Middle frontal gyrus (tissue), 1 donor: Measurements from ENCODE around the gene PCDH15.
A peak's percentile ranks its signal among the peaks of the same experiment; 100 is the strongest.

Source experiments
- DNase-seq: peaks from one replicate; pipeline ENCODE4 v3.0.0-alpha.2; 2015; ENCODE audit warnings: low spot score; ENCODE audit errors: extremely low spot score

PCDH15 gene

DNA sequence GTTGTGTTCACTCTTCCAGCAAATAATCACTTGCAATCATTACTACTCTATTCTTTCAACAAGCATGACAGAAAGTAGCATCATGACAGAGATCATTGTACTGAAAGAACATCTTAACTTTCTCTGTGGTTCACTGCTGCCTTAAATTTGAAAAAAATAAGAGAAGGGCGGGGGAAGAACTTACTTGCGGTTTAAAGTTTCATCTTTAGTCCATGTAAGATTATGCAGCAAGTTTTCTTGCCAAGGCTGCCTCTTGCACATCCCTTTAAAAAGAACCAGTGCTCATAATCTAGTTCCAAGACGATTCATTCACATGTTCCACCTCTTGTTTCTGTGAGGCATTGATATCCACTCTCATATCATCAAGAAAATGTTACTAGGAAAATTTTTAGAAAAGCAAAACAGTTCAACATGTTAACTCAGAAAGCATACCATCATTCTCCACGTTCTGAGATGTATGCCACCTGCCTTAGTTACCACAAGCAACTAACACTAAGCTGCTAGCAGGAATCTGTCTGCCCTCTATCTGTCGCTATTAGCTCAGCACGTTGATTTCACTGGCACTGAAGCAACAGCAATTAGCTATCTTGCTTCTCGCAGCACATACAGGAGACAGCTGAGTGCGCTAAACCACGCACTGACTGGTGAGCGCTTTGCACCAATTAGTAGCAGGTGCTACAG is at the start of gene PCDH15:
TSS of gene PCDH15 (minus strand) at position 491 of the 681 bp plus-strand sequence. CDS start 136,969 bp downstream, outside the sequence.
- DNase-seq, result peak; percentile 32

DNA sequence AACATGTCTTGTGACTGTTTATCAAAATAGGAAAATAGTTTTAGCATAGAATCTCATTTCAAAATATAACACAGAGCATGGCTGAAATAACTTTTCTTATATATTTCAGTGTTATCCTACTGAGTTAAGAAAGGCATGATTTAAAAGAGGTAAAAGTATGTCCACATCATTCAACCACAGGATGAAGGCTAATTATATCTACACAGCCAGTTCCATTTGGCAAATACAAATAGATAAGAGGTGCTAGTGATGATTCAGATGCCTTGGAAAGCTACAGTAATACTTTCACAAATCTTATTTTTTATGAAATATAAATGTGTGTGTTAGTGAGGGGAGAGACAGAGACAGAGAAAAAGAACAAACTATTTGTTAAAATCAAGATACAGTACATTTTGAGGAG is 42.9 kb upstream of the PCDH15 start:
- DNase-seq, result no peak

DNA sequence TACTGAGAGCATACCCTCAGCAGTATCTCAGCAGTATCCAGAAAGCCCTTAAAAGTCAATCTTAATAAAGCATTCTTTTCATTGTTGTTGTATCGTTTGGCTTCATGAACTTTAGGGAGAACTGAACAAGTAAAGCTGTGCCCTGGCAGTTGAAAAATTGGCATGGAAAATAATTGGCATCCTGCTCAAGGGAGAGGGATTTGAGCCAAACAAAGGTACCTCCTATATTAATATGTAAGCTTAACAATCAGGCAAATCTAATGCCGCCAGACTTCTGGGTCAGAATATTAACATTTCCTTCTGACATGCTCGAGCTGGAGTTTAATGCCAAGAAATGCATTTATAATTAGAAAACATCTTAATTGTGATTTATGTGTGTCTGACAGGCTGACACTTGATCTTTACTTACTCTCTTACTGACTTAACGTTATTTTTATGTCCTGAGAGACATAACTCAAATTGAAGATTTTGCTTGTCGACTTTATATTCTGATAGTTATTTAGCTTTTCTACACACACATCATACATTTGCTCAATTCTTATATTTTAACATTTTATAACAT is 42.1 kb upstream of the PCDH15 start:
- no peak for DNase-seq

DNA sequence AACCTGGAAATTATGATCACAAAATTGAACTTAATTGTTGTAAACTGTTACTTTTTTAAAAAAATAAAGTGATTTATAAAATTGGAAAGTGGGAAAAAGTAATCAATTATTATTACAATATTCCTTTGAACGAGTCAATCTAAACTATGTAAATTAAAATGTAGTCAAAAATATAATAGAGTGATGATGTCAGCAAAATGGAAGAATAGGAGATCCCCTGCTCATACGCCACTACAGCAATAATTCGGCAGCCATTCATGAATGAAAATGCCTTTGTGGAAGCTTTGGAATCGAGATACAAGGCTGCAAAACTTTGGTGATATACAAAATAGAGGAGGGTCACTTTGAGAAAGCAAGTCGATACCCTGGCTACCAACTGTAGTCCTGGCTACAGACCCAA is 36.4 kb upstream of the PCDH15 start:
- DNase-seq, result no peak

DNA sequence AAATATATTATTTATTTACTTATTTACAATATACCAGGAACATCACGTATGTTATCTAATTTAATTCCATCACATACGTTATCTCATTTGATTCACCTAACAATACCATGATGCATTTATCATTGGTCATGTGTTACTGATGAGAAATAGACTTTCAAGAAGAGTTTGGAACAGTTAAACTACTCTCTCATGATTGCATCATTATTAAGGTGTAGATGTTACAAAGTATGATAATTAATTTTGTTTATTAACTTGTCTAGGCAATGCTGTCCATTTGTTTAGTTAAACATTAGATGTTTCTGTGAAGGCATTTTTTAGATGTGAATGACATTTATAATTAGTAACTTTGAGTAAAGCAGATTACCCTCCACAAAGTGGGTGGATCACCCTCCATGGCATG is 32.0 kb upstream of the PCDH15 start:
- DNase-seq, result no peak

DNA sequence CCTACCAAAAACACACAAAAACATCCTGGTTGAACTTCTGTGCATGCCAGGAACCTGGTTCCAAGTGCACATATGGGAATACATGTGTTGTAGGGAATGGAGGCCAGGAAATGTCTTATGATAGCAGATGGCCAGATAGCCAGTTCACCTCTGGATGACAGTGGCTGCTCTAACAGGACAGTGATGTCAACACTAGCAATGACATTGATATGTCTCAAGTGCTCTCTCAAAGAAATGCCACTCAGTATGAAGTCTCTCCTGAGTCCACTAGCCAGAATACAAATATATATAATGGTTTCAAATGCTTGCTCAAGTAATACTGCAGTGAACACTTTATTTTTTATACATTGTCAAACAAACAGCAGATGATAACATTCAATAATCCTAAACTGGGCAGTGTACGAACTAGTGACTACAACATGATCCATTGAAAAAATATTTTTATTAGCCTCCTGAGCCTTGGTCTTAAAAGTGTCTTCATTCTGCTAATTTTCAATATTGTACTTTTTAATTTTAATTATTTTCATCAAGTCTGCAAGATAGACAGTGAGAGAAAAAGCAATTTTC is 26.0 kb upstream of the PCDH15 start:
- DNase-seq, result no peak

DNA sequence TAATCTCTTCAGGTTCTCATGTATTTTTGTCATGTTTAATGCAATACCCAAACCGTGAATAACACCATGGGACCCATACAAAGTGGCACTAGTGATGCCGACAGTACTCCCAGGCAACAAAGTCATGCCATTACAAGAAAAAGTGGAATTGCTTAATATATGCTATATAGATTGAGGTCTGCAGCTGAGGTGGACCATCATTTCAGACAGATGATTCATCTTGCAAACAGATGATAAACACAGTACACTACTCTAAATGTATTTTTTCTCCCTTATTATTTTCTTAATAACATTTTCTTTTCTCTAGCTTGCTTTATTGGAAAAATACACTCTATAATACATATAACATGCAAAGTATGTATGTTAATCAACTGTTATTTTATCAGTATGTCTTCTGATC is 14.6 kb upstream of the PCDH15 start:
- no peak for DNase-seq

DNA sequence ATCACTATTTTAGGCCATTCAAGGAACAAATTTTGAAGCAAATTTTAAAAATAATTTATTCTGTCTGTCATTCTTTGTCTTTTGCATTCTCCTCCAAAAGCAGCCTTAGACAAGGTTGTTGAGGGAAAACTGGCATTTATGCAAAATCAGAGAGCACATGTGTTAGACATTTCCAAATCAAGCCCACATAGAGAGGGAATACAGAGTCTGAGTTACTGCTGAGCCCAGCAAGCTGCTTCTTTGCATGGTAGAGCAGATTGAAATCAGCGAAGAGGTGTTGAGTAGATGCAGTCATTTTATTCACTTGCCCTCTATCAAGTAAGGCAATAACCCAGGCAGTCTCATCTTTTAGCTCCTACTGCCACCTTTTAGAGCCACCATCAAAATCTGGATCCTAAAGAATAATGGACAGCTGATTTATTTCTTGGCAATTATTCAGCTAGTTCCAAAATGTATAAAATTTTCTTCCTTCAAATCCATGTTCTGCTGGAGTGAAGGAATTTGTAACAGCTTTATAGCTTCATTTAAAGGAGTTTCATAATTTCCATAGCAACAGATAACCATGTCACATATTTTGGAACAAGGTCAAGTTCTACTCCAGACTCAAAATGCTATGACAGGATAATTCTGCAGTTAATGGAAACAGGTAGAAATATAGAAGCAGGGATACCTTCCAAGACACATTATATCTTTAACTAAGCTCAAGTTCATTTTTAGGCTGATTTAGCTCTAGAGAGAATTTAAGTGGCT is 7.3 kb upstream of the PCDH15 start:
- DNase-seq, result no peak

DNA sequence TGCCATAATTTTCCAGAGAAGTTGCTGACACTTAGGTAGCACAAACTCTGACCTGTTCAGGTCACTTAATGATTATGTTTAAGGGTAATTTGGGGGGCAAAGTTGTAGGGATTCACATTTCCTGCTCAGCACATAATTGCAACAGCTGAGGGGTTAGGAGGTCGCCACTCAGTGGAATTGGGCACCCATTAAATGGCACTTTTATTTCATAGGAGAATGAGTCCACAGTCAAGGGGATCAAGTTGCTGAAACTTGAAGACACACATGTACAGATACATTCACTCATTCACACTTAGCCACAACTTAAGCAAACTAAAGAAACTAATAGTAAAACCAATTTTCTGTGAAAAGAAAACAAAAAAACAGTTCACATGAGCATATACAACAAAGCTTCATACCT is 1.5 kb downstream of the PCDH15 start:
- DNase-seq, result no peak

DNA sequence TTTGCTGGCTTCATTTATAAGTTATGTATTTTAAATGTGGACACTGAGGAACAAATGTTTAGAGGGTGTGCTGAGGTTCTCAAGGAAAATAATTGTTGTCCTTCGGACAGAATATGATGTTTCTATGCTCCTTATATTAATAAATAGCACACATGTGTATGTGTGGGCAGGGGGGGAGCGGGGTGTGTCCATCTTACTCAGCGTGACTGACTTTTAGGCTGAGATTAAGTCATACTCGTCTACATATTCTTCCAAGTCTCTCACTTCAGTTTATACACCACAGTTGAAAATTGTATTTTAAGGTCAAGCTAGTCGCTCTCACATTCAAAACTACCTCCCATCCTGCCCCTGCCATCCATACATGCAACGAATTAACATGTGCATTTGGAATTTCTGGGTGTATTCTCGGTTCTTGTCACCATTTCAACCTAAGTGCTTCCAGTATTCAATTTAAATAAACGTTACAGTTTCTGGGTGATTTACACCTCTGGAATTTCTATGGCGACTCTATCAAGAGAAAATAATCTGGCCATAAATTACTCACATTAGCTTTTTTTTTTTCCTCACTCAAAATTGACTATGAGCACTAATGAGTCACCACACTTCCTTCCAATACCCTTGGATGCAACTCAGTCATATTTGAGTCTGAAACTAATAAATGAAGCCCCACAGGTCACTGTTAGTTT is 3.3 kb downstream of the PCDH15 start:
- DNase-seq, result no peak

DNA sequence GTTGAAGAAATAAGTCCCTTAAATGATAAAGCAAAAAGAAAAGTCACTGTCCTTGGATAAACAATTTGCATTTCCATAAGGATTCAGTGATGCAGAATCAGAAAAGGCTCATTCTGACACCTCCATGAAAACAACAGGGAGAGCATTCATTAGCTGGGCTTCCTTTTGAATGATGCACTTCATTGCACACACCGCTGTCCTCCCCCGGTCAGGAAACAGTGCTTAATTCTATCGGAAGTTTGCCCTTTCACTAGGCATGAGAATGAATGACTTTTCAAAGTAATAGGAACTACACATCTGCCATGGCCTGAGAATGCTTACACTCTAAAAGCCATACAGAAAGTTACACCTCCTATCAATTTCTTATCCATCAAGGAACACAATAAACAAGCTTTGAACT is 4.2 kb downstream of the PCDH15 start:
- DNase-seq, result no peak

DNA sequence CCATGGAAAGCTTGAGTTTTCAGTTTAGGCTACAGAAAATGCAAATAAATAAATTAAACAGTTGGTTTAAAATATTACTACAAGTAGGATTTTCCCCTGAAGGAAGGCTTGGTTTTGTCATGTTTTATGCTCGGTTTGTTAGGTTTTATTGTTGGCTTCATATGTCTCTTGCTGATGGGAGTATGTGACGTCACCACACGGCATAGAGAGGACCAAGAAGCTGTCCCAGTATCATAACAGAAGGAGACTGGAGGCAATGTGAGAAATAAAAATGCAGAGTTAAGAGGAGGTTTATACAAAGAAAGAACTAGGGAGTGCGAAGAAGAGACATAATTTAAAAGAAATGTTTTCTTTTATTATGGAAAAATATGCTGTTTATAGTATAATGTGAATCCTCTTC is 24.4 kb downstream of the PCDH15 start:
- no peak for DNase-seq

DNA sequence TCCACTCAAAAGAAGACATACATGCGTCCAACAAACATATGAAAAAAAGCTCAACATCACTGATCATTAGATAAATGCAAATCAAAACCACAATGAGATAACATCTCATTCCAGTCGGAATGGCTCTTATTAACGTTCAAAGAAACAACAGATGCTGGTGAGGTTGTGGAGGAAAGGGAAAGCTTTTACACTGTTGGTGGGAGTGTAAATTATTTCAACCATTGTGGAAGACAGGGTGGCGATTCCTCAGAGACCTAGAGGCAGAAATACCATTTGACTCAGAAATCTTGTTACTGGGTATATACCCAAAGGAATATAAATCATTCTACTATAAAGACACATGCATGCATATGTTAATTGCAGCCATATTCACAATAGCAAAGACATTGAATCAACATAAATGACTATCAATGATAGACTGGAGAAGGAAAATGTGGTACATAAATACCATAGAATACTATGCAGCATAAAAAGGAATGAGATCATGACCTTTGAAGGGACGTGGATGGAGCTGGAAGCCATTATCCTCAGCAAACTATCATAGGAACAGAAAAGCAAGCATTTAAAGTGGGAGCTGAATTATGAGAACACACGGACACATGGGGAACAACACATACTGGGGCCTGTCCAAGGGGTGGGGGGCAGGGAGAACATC is 28.4 kb downstream of the PCDH15 start:
- DNase-seq, result no peak

DNA sequence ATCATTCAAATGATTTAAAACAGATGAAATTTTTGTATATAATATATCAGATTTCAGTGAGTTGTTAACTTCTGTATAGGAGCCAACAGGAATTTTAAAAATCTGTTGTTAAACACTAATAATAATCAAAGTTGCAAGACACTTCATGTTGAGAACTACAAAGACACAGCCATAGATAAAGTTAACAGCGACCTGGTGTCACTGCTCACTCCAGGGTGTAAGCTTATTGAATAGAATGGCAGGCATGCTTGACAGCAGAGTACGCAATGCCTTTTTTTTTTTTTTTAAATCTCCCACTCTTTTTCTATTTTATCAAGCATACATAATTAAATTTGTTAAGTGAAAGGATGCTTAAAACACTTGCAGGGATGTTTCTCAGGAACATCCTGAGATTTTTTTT is 32.0 kb downstream of the PCDH15 start:
- no peak for DNase-seq

DNA sequence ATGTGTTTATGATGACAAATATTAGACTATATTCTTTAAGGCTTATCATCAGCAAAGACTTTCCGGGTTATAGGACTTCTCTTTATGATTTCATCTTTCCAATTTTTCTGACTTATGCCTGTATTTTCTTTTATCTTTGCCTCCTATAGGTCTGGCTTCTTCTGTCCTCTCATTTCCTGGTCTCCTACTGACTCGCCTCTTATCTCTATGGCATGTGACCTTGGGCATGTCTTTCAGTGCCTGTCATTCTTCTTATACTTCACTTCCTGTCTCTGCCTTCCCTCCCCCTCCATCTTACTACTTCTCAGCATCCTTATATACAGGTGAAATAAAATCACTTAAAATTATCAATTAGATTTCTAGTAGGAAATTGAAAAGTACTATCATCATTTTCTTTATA is 42.2 kb downstream of the PCDH15 start:
- no peak for DNase-seq

DNA sequence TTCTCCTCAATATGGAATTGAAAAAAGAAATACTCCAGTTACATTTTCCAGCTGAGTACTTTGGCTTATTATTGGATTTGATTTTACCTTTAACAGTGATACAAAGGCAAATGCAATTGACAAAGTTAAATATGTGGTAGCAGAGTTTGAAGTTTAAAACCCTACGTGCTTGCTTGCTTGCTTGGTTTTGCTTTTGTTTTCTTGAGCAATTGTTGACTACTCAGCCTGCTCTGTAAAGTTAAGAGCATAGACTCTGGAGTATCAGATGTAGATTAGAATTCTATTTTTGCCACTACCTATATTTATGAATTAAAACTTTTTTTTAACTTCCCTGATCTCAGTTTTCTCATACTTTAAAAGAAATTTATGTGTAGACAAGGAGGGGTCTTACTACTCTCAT is 51.4 kb downstream of the PCDH15 start:
- no peak for DNase-seq

DNA sequence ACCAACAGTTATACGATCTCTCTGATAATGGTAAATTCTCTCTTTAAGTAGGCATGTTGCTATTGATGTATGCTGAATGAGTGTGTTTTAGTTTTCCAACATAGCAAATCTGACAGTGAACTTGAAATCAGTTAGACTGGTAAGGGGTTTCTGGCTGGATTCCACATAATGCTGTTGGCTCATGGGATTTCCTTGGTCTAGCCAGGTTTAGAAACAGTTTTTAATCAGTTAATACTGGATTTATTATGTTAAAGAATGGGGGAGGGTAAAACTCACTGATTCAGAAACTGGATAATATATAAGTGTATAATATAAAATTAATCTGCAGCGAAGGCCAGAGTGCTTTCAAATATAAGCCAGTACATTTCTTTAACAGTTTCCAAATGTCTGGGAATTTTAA is 55.6 kb downstream of the PCDH15 start:
- DNase-seq, result no peak

DNA sequence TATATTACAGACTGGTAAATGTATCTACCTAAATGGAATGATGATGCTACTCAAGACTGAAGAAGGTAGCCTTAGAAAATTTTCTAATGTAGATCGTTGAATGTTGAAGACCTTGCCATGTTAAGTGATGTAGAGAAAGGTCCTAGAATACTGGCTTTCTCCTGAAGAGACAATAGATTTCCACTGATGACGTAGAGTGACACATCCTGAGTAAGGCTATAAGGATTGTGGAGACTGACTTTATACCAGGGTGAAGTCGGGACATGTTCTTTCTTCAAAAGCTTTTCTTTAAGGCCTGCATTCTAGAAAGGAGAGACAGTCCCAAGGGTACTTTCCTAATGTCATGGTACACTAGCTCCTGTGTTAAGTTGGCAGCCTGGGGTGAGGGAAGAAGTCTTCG is 58.6 kb downstream of the PCDH15 start:
- no peak for DNase-seq

DNA sequence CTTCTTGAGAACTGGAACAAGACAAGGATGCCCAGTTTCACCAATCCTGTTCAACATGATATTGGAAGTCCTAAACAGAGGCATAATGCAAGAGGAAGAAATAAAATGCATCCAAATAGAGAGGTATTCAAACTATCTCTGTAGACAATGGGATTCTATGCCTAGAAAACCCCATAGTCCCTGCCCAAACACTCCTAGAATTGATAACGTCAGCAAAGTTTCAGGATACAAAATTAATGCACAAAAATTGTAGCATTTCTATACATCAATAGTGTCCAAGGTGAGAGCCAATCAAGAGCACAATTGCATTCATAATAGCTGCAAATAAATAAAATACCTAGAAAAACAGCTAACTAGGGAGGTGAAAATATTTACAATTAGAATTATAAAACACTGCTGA is 72.5 kb downstream of the PCDH15 start:
- DNase-seq, result no peak

DNA sequence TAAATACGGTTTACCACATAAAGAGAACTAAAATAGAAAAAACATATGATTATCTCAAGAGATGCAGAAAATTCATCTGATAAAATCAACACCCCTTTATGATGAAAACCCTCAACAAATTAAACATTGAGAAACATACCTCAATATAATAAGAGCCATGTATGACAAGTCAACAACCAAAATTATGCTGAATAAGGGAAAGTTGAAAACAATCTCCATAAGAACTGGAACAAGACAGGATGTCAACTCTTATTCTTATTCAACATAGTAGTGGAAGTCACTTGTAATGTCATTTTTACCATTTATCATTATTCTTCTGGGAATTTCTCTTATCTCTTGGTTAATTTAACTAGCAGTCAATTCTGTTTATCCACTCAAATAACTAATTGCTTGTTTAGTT is 79.0 kb downstream of the PCDH15 start:
- DNase-seq, result no peak

DNA sequence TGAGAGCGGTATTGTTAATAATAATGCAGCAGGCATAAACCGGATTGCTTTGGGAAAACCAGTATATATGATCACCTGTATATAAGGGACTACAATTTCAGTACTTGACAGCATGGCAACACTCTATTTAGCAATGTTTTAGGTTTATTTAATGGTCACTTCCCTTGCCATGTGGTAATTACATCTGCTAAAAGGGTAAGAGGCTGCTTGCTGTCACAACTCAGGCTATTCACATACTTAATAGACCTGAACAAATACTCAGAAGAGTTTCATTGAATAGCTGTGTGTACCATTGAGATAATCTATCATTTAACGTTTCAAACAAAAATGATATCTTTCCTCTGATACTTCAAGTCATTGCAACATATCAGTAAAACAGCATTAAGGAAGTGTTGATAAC is 90.1 kb downstream of the PCDH15 start:
- no peak for DNase-seq
